ENCODE measurements around the gene CD300A.

- no peak for TF ChIP-seq CTCF (conservative IDR thresholded peaks at IDR 0.05)
- no peak for TF ChIP-seq ZFX (IDR thresholded peaks at IDR 0.05)
These were observed 21.3 kb upstream of the CD300A start for GRCh38 chr17:74445158-74445557.

All from C4-2B (cell line).